ENCODE data around the gene AGAP1. TPM values are rescaled to one million over a fixed set of nuclear protein-coding genes. Genes with fewer than 3 reads are reported as not detected.
A peak's percentile ranks its signal among the peaks of the same experiment; 100 is the strongest.

The AGAP1 gene
- total RNA-seq, 1 experiment from 2014 or later = 56.4 TPM

DNA sequence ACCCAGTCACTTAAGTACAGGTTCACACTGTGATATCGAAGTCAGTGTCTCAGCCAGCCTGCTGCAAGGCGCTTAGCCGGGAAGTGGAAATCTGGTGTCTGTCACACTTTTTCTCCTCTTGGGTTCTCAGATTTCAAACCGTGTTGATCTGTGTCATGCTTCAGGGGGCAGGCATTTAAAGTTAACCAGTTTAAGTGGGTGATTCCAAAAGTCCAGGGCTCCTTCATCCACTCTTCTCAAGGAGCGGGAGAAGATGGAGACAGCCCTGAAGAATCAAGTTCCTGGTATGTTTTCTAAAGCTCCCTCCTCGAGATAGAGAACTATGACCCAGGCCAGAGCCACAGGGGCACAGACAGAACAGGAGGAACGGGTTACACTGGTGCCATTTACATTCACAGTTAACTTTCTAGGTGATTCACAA is 342.7 kb downstream of the AGAP1 start:
- intact Hi-C loops (cut with micrococcal nuclease; ENCODE audit: unreplicated experiment) = no loop called here
- H3K36me3 Mint-ChIP-seq (ENCODE audit: insufficient read depth, unreplicated experiment) = no peaks in the 10 kb centered on the region
- CTCF ChIA-PET = no interaction called here
- H3K27me3 Mint-ChIP-seq (ENCODE audit: unreplicated experiment) = no peaks in the 10 kb centered on the region
- no peaks in the 10 kb centered on the region for H3K9me3 Mint-ChIP-seq (ENCODE audit: low read depth, unreplicated experiment)
- DNase-seq = peak; percentile 30
- TF ChIP-seq, protein P1, sequence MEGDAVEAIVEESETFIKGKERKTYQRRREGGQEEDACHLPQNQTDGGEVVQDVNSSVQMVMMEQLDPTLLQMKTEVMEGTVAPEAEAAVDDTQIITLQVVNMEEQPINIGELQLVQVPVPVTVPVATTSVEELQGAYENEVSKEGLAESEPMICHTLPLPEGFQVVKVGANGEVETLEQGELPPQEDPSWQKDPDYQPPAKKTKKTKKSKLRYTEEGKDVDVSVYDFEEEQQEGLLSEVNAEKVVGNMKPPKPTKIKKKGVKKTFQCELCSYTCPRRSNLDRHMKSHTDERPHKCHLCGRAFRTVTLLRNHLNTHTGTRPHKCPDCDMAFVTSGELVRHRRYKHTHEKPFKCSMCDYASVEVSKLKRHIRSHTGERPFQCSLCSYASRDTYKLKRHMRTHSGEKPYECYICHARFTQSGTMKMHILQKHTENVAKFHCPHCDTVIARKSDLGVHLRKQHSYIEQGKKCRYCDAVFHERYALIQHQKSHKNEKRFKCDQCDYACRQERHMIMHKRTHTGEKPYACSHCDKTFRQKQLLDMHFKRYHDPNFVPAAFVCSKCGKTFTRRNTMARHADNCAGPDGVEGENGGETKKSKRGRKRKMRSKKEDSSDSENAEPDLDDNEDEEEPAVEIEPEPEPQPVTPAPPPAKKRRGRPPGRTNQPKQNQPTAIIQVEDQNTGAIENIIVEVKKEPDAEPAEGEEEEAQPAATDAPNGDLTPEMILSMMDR (IDR thresholded peaks at IDR 0.05; ENCODE audit: unreplicated experiment) = no peak
- H3K4me1 Mint-ChIP-seq (ENCODE audit: low read depth, unreplicated experiment) = no peaks in the 10 kb centered on the region
- no TSS peak for BruUV-seq (replicated peaks)
- no peak overlapping the region for H3K27ac Mint-ChIP-seq (ENCODE audit: unreplicated experiment)
- no peak overlapping the region for H3K4me3 Mint-ChIP-seq (ENCODE audit: low read depth, unreplicated experiment)

DNA sequence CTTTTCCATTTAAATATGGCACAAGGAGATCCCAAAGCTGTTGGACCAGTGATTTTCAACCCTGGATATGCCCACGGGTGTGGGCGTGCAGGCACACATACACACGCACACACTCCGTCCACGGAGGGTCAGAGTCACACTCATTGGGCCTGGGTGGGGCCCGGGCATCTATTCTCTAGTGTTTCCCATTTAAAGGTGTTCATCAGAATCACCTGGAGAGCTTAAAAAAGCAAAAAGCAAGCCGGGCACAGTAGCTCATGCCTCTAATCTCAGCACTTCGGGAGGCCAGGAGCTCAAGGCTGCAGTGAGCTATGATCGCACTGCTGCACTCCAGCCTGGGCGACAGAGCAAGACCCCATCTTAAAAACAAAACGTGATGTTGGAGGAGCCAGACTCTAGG is 345.4 kb downstream of the AGAP1 start:
- intact Hi-C loops (cut with micrococcal nuclease; ENCODE audit: unreplicated experiment) = no loop called here
- Mint-ChIP-seq H3K36me3 (ENCODE audit: insufficient read depth, unreplicated experiment) (no peaks in the 10 kb centered on the region), H3K27ac (ENCODE audit: unreplicated experiment) (no peak overlapping the region), H3K4me3 (ENCODE audit: low read depth, unreplicated experiment) (no peak overlapping the region), H3K27me3 (ENCODE audit: unreplicated experiment) (no peaks in the 10 kb centered on the region), H3K9me3 (ENCODE audit: low read depth, unreplicated experiment) (no peaks in the 10 kb centered on the region), H3K4me1 (ENCODE audit: low read depth, unreplicated experiment) (no peaks in the 10 kb centered on the region)
- CTCF ChIA-PET = no interaction called here
- TF ChIP-seq, protein P1 (IDR thresholded peaks at IDR 0.05; ENCODE audit: unreplicated experiment) = no peak
- no peak for DNase-seq
- no TSS peak for BruUV-seq (replicated peaks)

DNA sequence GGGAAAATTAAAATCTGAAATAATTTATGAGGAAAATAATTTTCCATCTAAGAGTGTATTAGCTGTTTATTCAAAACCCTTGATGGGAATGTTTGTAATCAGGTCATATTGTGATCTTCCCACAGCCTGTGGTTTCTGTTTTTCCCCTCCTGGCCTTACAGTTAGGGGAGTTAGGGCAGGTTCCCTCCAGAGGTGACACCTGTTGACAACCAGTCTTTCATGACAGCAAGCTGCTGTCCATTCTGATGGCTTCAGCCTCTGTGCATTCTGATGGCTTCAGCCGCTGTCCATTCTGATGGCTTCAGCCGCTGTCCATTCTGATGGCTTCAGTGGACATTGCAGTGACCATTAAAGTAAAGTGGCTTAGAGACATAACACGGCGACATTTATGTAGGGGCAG is 346.1 kb downstream of the AGAP1 start:
- H3K36me3 Mint-ChIP-seq (ENCODE audit: insufficient read depth, unreplicated experiment) = peaks cover 6% of the 10 kb centered on the region
- DNase-seq = no peak
- CTCF ChIA-PET = no interaction called here
- no peak overlapping the region for H3K4me3 Mint-ChIP-seq (ENCODE audit: low read depth, unreplicated experiment)
- H3K9me3 Mint-ChIP-seq (ENCODE audit: low read depth, unreplicated experiment) = no peaks in the 10 kb centered on the region
- no peaks in the 10 kb centered on the region for H3K27me3 Mint-ChIP-seq (ENCODE audit: unreplicated experiment)
- H3K4me1 Mint-ChIP-seq (ENCODE audit: low read depth, unreplicated experiment) = no peaks in the 10 kb centered on the region
- H3K27ac Mint-ChIP-seq (ENCODE audit: unreplicated experiment) = no peak overlapping the region
- intact Hi-C loops (cut with micrococcal nuclease; ENCODE audit: unreplicated experiment) = no loop called here
- no TSS peak for BruUV-seq (replicated peaks)
- TF ChIP-seq, protein P1 (IDR thresholded peaks at IDR 0.05; ENCODE audit: unreplicated experiment) = no peak

DNA sequence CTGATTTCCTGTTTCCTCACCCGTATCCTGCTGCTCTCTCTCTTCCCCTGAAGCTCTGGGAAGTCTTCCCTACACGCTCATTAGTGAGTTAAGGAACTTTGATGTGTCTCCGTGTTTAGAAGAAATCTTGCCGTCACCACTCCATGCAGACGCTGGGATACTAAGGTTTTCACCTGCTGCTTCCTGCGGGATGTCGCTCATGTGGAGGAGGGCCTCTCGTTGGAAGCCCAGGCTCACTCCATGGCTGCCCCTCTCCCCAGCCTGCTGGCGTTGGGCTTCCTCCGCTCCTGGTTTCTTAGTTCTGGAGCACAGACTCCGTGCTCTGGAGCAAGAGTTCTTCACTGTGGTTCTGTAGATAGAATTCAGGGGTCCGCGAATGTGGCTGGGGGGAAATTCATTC is 348.0 kb downstream of the AGAP1 start:
- intact Hi-C loops (cut with micrococcal nuclease; ENCODE audit: unreplicated experiment) = no loop called here
- no peak for DNase-seq
- TF ChIP-seq, protein P1 (IDR thresholded peaks at IDR 0.05; ENCODE audit: unreplicated experiment) = no peak
- no TSS peak for BruUV-seq (replicated peaks)
- H3K4me1 Mint-ChIP-seq (ENCODE audit: low read depth, unreplicated experiment) = no peaks in the 10 kb centered on the region
- H3K27ac Mint-ChIP-seq (ENCODE audit: unreplicated experiment) = no peak overlapping the region
- H3K36me3 Mint-ChIP-seq (ENCODE audit: insufficient read depth, unreplicated experiment) = peaks cover 6% of the 10 kb centered on the region
- no peaks in the 10 kb centered on the region for H3K27me3 Mint-ChIP-seq (ENCODE audit: unreplicated experiment)
- CTCF ChIA-PET = no interaction called here
- no peak overlapping the region for H3K4me3 Mint-ChIP-seq (ENCODE audit: low read depth, unreplicated experiment)
- H3K9me3 Mint-ChIP-seq (ENCODE audit: low read depth, unreplicated experiment) = no peaks in the 10 kb centered on the region

DNA sequence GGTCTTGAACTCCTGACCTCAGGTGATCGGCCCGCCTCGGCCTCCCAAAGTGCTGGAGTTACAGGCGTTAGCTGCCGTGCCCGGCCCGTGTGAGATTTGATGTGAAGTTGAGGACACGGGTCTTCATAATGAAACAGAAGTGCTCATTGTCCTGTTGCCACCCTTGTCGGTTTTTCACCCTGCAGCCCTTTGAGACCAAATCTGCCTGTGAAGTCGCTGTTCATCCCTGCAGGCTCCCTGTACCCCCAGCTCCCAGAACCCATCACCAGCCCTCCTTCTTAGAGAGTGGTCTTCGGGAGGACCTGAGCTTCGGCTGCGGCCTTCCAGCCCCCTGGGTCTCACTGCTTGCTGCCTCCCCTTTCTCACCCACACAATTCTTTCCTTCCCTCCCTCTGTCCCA is 349.1 kb downstream of the AGAP1 start:
- BruUV-seq (replicated peaks) = no TSS peak
- CTCF ChIA-PET = no interaction called here

More for the DNA sequence above, 349.1 kb downstream of the AGAP1 start:
- H3K36me3 Mint-ChIP-seq (ENCODE audit: insufficient read depth, unreplicated experiment) = peaks cover 6% of the 10 kb centered on the region
- intact Hi-C loops (cut with micrococcal nuclease; ENCODE audit: unreplicated experiment) = no loop called here
- H3K27me3 Mint-ChIP-seq (ENCODE audit: unreplicated experiment) = no peaks in the 10 kb centered on the region
- H3K27ac Mint-ChIP-seq (ENCODE audit: unreplicated experiment) = no peak overlapping the region
- no peak for DNase-seq
- TF ChIP-seq, protein P1 (IDR thresholded peaks at IDR 0.05; ENCODE audit: unreplicated experiment) = no peak
- H3K4me3 Mint-ChIP-seq (ENCODE audit: low read depth, unreplicated experiment) = no peak overlapping the region
- no peaks in the 10 kb centered on the region for H3K9me3 Mint-ChIP-seq (ENCODE audit: low read depth, unreplicated experiment)
- H3K4me1 Mint-ChIP-seq (ENCODE audit: low read depth, unreplicated experiment) = no peaks in the 10 kb centered on the region

Measured in Calu3 (cell line).